ENCODE measurements around the gene ATP13A4.
A peak's percentile ranks its signal among the peaks of the same experiment; 100 is the strongest.

- peak in 1 of 2 donors; percentile 30 for TF ChIP-seq CTCF (IDR thresholded peaks at IDR 0.05)
- peak; percentile 14 to 75 for TF ChIP-seq POLR2A (IDR thresholded peaks at IDR 0.05)
Observed at GRCh38 chr3:193592841-193593667, 38.4 kb upstream of the ATP13A4 start, which contains the start of gene OPA1.
